GM12874 (cell line): Measurements from ENCODE around the gene PCBP3.

Experiments used
- CTCF ChIP-seq: IDR thresholded peaks from 2 replicates; pipeline ENCODE4 v1.5.1; 2011; ENCODE audit warnings: low read depth, mild to moderate bottlenecking, control low read depth, low read length, moderate library complexity; ENCODE audit not compliant: insufficient read depth

Gene PCBP3

GRCh38 chr21:45897191-45898027, 253.9 kb downstream of the PCBP3 start:
- no peak for TF ChIP-seq CTCF

- no peak for TF ChIP-seq CTCF
Observed at GRCh38 chr21:45898028-45898350, 254.5 kb downstream of the PCBP3 start.

- no peak for TF ChIP-seq CTCF
Observed at GRCh38 chr21:45898781-45899180, 255.3 kb downstream of the PCBP3 start.

- no peak for TF ChIP-seq CTCF
Observed at GRCh38 chr21:45899317-45900033, 255.9 kb downstream of the PCBP3 start.

- TF ChIP-seq CTCF: no peak
Observed at GRCh38 chr21:45900034-45900868, 256.7 kb downstream of the PCBP3 start.

GRCh38 chr21:45901061-45901690, 257.7 kb downstream of the PCBP3 start:
- TF ChIP-seq CTCF: no peak
